ENCODE measurements around the gene SIAH2. TPM values are rescaled to one million over a fixed set of nuclear protein-coding genes. Genes with fewer than 3 reads are reported as not detected.
A peak's percentile ranks its signal among the peaks of the same experiment; 100 is the strongest.

SIAH2 gene
- total RNA-seq, 1 experiment from 2014 or later, result 24.0 TPM

GRCh38 chr3:150759947-150760346 lies 3.0 kb downstream of the SIAH2 start:
- ChIA-PET POLR2A (no interaction called here), CTCF (interaction anchor here (0.6 kb wide), 1 partner anchor 105 kb away, joined by 3 read pairs; no protein-coding TSS in a partner anchor)
- Histone ChIP-seq H3K27ac (ENCODE audit: low read length) (peak overlapping the region; percentile 87), H3K4me3 (ENCODE audit: low read depth in 2 of 2, low read length in 2 of 2) (peak overlapping the region; percentile 83 to 93), H3K9me3 (ENCODE audit: control insufficient read depth, insufficient read depth, low read depth, low read length) (no peaks in the 10 kb centered on the region), H3K27me3 (ENCODE audit: control insufficient read depth, insufficient read depth, low read length) (no peaks in the 10 kb centered on the region), H3K4me1 (ENCODE audit: control insufficient read depth, insufficient read depth, low read length) (peaks cover 28% of the 10 kb centered on the region), H3K36me3 (ENCODE audit: control insufficient read depth, insufficient read depth, low read length) (peaks cover 8% of the 10 kb centered on the region)
- BruUV-seq (replicated peaks), result no TSS peak
- TF ChIP-seq REST (IDR thresholded peaks at IDR 0.05; ENCODE audit: insufficient read depth in 1 of 2, low read depth in 2 of 2, low read length in 1 of 2), result no peak
- no peak for TF ChIP-seq TCF7L2 (IDR thresholded peaks at IDR 0.05; ENCODE audit: low read depth, low read length)
- TF ChIP-seq SIN3A (IDR thresholded peaks at IDR 0.05; ENCODE audit: borderline replicate concordance, insufficient read depth, low read depth, low read length), result no peak
- TF ChIP-seq POLR2AphosphoS5 (IDR thresholded peaks at IDR 0.05; ENCODE audit: low read depth, low read length), result no peak
- no peak for TF ChIP-seq CTCF (IDR thresholded peaks at IDR 0.05)
- no peak for ATAC-seq
- DNase-seq (ENCODE audit: low read depth, low spot score), result no peak
- in situ Hi-C loops (cut with HindIII; ENCODE audit: low pct_unique_long_range_greater_than_20kb, low sequenced_read_pairs), result no loop called here
- intact Hi-C loops (cut with micrococcal nuclease; ENCODE audit: unreplicated experiment), result no loop called here

DNA sequence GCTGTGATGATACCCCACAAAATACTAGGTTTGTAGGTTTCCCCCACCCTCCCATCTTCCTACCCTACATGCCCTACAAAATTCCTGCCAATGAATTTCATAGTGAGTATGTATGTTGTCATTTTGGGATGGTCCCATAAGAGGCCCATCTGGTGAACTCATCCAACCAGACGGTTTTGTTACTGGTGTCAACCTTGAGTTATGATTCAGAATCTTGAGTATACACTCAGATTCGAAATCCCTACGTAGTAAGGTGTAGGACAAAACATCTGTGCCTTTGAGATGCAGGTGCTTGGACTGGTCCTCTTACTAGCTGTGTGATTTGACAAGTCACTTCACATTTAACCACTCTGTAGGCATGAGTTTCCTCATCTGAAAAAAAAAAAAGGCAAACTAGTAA lies 3.6 kb downstream of the SIAH2 start:
- Histone ChIP-seq H3K27me3 (ENCODE audit: control insufficient read depth, insufficient read depth, low read length) (no peaks in the 10 kb centered on the region), H3K36me3 (ENCODE audit: control insufficient read depth, insufficient read depth, low read length) (peaks cover 8% of the 10 kb centered on the region), H3K4me3 (ENCODE audit: low read depth in 2 of 2, low read length in 2 of 2) (no peak overlapping the region), H3K27ac (ENCODE audit: low read length) (no peak overlapping the region), H3K9me3 (ENCODE audit: control insufficient read depth, insufficient read depth, low read depth, low read length) (no peaks in the 10 kb centered on the region), H3K4me1 (ENCODE audit: control insufficient read depth, insufficient read depth, low read length) (peaks cover 24% of the 10 kb centered on the region)
- intact Hi-C loops (cut with micrococcal nuclease; ENCODE audit: unreplicated experiment), result no loop called here
- in situ Hi-C loops (cut with HindIII; ENCODE audit: low pct_unique_long_range_greater_than_20kb, low sequenced_read_pairs), result no loop called here
- CTCF ChIA-PET, result no interaction called here
- POLR2A ChIA-PET, result no interaction called here
- no peak for TF ChIP-seq REST (IDR thresholded peaks at IDR 0.05; ENCODE audit: insufficient read depth in 1 of 2, low read depth in 2 of 2, low read length in 1 of 2)
- no peak for TF ChIP-seq TCF7L2 (IDR thresholded peaks at IDR 0.05; ENCODE audit: low read depth, low read length)
- no peak for TF ChIP-seq SIN3A (IDR thresholded peaks at IDR 0.05; ENCODE audit: borderline replicate concordance, insufficient read depth, low read depth, low read length)
- no peak for TF ChIP-seq CTCF (IDR thresholded peaks at IDR 0.05)
- TF ChIP-seq POLR2AphosphoS5 (IDR thresholded peaks at IDR 0.05; ENCODE audit: low read depth, low read length), result no peak
- BruUV-seq (replicated peaks), result no TSS peak
- ATAC-seq (no peak), DNase-seq (ENCODE audit: low read depth, low spot score) (no peak)
